K562 (cell line): ENCODE data around the gene CRB2. TPM values are rescaled to one million over a fixed set of nuclear protein-coding genes. Genes with fewer than 3 reads are reported as not detected.

Experiments used
- ATAC-seq: fragments of 200-7000 bp; cut with Tn5 transposase; 3 replicates; pipeline ENCODE4 v1.9.1; 2020; ENCODE audit warnings: moderate library complexity
- BruUV-seq: library from RNA; stranded (reverse); fragments of 400-500 nt; replicated peaks from 2 replicates; lab custom pipeline; 2021; lab: Mats Ljungman, UMichigan
- CTCF ChIA-PET: fragments of 300-600 bp; formaldehyde crosslinking; extraction: SDS; loops from one replicate; lab custom pipeline; 2021; ENCODE audit warnings: low intra/inter-chr PET ratio; lab: Yijun Ruan, JAX
- POLR2A ChIA-PET: fragments of 300-600, 350-650 bp; sonication (Branson Sonifier 250); formaldehyde crosslinking; extraction: SDS; loops from one replicate; lab custom pipeline; 2021; ENCODE audit warnings: antibody characterized with exemption, inconsistent platforms; lab: Yijun Ruan, JAX
- DNase-seq, 4 experiments: peaks; one replicate each; pipeline versions ENCODE4 v3.0.0 to v3.0.0-alpha.2; 2011 to 2018; ENCODE audit warnings: low spot score in 3 of 4, mixed read lengths in 3 of 4; ENCODE audit errors: extremely low read depth in 1 of 4
- FAIRE-seq: peaks from 2 replicates; lab custom pipeline; 2011; peaks lifted over from hg19 to GRCh38; lab: Jason Lieb, UNC
- H2AFZ ChIP-seq: 2 replicates; pipeline ENCODE4 v1.6.0; 2011; ENCODE audit warnings: low read depth, low read length, control low read depth, inconsistent platforms
- H3K27ac ChIP-seq: fragments of 200-600 bp; 3 replicates; pipeline ENCODE4 v1.8.0; 2011; ENCODE audit warnings: low read depth, mild to moderate bottlenecking, control low read depth, inconsistent platforms, low read length, moderate library complexity, mixed read lengths; ENCODE audit errors: extremely low read depth
- H3K27me3 ChIP-seq, 2 experiments: fragments of 300-600 bp in 1 of 2; 2 replicates in 1 of 2; 3 replicates in 1 of 2; pipeline versions ENCODE4 v1.6.0 to v1.8.0; 2011; ENCODE audit warnings: inconsistent platforms in 2 of 2, low read length in 2 of 2, mild to moderate bottlenecking in 1 of 2, mixed read lengths in 1 of 2, moderate library complexity in 1 of 2; ENCODE audit not compliant: control insufficient read depth in 2 of 2, insufficient read depth in 2 of 2
- H3K36me3 ChIP-seq: fragments of 300-600 bp; 3 replicates; pipeline ENCODE4 v1.8.0; 2011; ENCODE audit warnings: mild to moderate bottlenecking, low read length, inconsistent platforms; ENCODE audit not compliant: control insufficient read depth, insufficient read depth
- H3K4me1 ChIP-seq, 2 experiments: fragments of 200-600 bp in 1 of 2; replicated peaks in 1 of 2; 2 replicates in 1 of 2; 3 replicates in 1 of 2; pipeline versions ENCODE4 v1.5.1 to v1.8.0; 2011; ENCODE audit warnings: inconsistent platforms in 2 of 2, low read length in 2 of 2, mild to moderate bottlenecking in 1 of 2, mixed read lengths in 1 of 2, moderate library complexity in 1 of 2; ENCODE audit not compliant: control insufficient read depth in 2 of 2, insufficient read depth in 2 of 2
- H3K4me2 ChIP-seq: 2 replicates; pipeline ENCODE4 v1.6.1; 2011; ENCODE audit warnings: low read length, control low read depth, inconsistent platforms, mixed read lengths; ENCODE audit not compliant: insufficient read depth
- H3K4me3 ChIP-seq: fragments of 200-600 bp; sonication (generic), shearing (Covaris generic); 2 replicates; pipeline ENCODE4 v1.5.1; 2016; ENCODE audit warnings: control low read depth, inconsistent platforms
- H3K79me2 ChIP-seq: fragments of 200-600 bp; 3 replicates; pipeline ENCODE4 v1.8.0; 2011; ENCODE audit warnings: low read length, inconsistent platforms; ENCODE audit not compliant: control insufficient read depth, insufficient read depth
- H3K9ac ChIP-seq, 2 experiments: 2 replicates each; pipeline versions ENCODE4 v1.6.0 to v1.6.1; 2011; ENCODE audit warnings: low read depth in 2 of 2, low read length in 2 of 2, control low read depth in 1 of 2, inconsistent platforms in 1 of 2, mild to moderate bottlenecking in 1 of 2, mixed read lengths in 1 of 2; ENCODE audit not compliant: insufficient read depth in 1 of 2
- H3K9me1 ChIP-seq: one replicate; pipeline ENCODE4 v1.6.0; 2011; ENCODE audit warnings: inconsistent platforms, mild to moderate bottlenecking, low read length, moderate library complexity; ENCODE audit not compliant: control insufficient read depth, insufficient read depth
- H3K9me3 ChIP-seq: replicated peaks from 2 replicates; pipeline ENCODE4 v1.5.1; 2011; ENCODE audit warnings: low read depth, low read length, inconsistent platforms; ENCODE audit not compliant: control insufficient read depth, insufficient read depth
- H4K20me1 ChIP-seq: replicated peaks from 2 replicates; pipeline ENCODE4 v1.6.1; 2011; ENCODE audit warnings: low read length, inconsistent platforms, mixed read lengths; ENCODE audit not compliant: control insufficient read depth, insufficient read depth
- BHLHE40 ChIP-seq: IDR thresholded peaks from 2 replicates; pipeline ENCODE4 v1.6.1; 2011; ENCODE audit warnings: low read length, improper control_type of control experiment
- FOSL1 ChIP-seq: fragments of 200-800 bp; sonication (Bioruptor generic); conservative IDR thresholded peaks from 2 replicates; pipeline ENCODE4 v1.6.1; 2016; ENCODE audit warnings: missing genetic modification characterization, missing compliant biosample characterization
- JUND ChIP-seq, 2 experiments: IDR thresholded peaks; 2 replicates in 1 of 2; 3 replicates in 1 of 2; pipeline ENCODE4 v1.6.1; 2011; ENCODE audit warnings: borderline replicate concordance in 2 of 2, low read depth in 2 of 2, low read length in 2 of 2, improper control_type of control experiment in 1 of 2, missing biosample characterization in 1 of 2, missing genetic modification characterization in 1 of 2, missing genetic modification reagents in 1 of 2
- SIRT6 ChIP-seq: IDR thresholded peaks from one replicate; pipeline ENCODE4 v1.6.1; 2012; ENCODE audit warnings: low read depth, mild to moderate bottlenecking, control low read depth, inconsistent platforms, low read length, moderate library complexity
- SMARCE1 ChIP-seq: fragments of 450-650 bp; IDR thresholded peaks from 2 replicates; pipeline ENCODE4 v1.7.1; 2016; ENCODE audit warnings: mild to moderate bottlenecking
- XRCC4 ChIP-seq: IDR thresholded peaks from one replicate; pipeline ENCODE4 v1.6.1; 2011; ENCODE audit not compliant: insufficient read depth, insufficient read length; ENCODE audit errors: extremely low read depth
- WGBS: fragments of 100-300 bp; shearing (Covaris generic); methylation state at CpG from one replicate; pipeline ENCODE4 v1.1.6; 2016; ENCODE audit warnings: low coverage, mixed read lengths; ENCODE audit not compliant: insufficient coverage; ENCODE audit errors: missing lambda C conversion rate; 5-methylcytosine and 5-hydroxymethylcytosine counted together
- in situ Hi-C: fragments of 300-500 bp; cut with MboI; formaldehyde crosslinking; loops from 4 replicates; pipeline ENCODE4 v1.15.0; 2018; ENCODE audit warnings: inconsistent platforms, mixed read lengths
- intact Hi-C: fragments of 100-400 bp; cut with micrococcal nuclease; formaldehyde crosslinking; loops from 2 replicates; pipeline ENCODE4 v1.14.2; 2022
- polyA plus RNA-seq, 8 experiments: library from polyadenylated mRNA; depleted of rRNA in 4 of 8; stranded (reverse) in 5 of 8; unstranded in 3 of 8; fragments of >200 nt; fragmentation: Nextera tagmentation in 2 of 8; fragmentation: Illumina TruSeq in 1 of 8; extraction: Ambion mirVana in 2 of 8; extraction: Trizol in 1 of 8; gene quantifications; 2 replicates each; pipeline versions ENCODE4 v1.2.1 to v1.2.3, GENCODE V29; 2011 to 2014; ENCODE audit warnings: inconsistent platforms in 1 of 8, missing spikeins in 1 of 8
- total RNA-seq, 7 experiments: library from RNA; depleted of rRNA in 6 of 7; stranded (reverse); fragments of >200 nt in 6 of 7; fragmentation: Illumina TruSeq in 2 of 7; extraction: Trizol in 2 of 7; gene quantifications; 2 replicates each; pipeline versions ENCODE4 v1.2.1 to v1.2.3, GENCODE V29; 2011 to 2021; ENCODE audit warnings: low replicate concordance in 1 of 7
- TF ChIP-seq, protein P1 (sequence below): fragments of 450-650 bp; conservative IDR thresholded peaks from 2 replicates; pipeline ENCODE4 v1.6.1; 2016; ENCODE audit warnings: missing genetic modification characterization, low read depth, mild to moderate bottlenecking, control low read depth, missing compliant biosample characterization
- TF ChIP-seq, protein P2 (sequence below), 2 experiments: fragments of 450-650 bp in 1 of 2; sonication (generic) in 1 of 2; formaldehyde crosslinking in 1 of 2; IDR thresholded peaks in 1 of 2; conservative IDR thresholded peaks in 1 of 2; 2 replicates each; pipeline versions ENCODE4 v1.6.1 to v1.8.1; 2016 to 2023; ENCODE audit warnings: mild to moderate bottlenecking in 2 of 2, moderate library complexity in 2 of 2, inconsistent platforms in 1 of 2, missing genetic modification reagents in 1 of 2

The CRB2 gene
- total and polyA plus RNA-seq, 9 of the 15 experiments (the other 6 are each of a cell fraction or from before 2014, with no cell fraction given): 0.13 to 1.2 (median 0.25) TPM; not detected in 2

DNA sequence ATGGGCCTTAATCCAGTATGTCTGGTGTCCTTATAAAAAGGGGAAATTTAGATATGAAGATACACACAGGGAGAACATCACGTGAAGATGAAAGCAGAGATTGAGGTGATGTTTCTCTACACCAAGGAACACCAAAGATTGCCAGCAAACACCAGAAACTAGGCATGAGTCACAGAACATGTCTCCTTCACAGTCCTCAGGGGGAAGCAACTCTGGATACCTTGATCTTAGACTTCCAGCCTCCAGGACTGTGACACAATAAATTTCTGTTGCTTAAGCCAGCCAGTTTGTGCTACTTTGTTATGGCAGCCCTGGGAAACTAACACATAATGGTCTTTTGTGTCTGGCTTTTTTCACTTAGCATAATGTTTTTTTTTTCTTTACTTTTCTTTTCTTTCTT, 46.4 kb upstream of the CRB2 start:
- Histone ChIP-seq H2AFZ (peak overlapping the region; percentile 34), H3K4me3 (no peak overlapping the region), H3K27ac (no peak overlapping the region), H3K9me1 (no peaks in the 10 kb centered on the region), H3K9me3 (no peaks in the 10 kb centered on the region), H3K36me3 (no peaks in the 10 kb centered on the region), H4K20me1 (no peaks in the 10 kb centered on the region), H3K9ac (no peak overlapping the region)
- BruUV-seq: no TSS peak
- CTCF ChIA-PET: no interaction called here
- 50% methylated on average over 1 of the region's 1 CpG for WGBS
- no peak for FAIRE-seq
- intact Hi-C loops: no loop called here
- TF ChIP-seq, protein P1, sequence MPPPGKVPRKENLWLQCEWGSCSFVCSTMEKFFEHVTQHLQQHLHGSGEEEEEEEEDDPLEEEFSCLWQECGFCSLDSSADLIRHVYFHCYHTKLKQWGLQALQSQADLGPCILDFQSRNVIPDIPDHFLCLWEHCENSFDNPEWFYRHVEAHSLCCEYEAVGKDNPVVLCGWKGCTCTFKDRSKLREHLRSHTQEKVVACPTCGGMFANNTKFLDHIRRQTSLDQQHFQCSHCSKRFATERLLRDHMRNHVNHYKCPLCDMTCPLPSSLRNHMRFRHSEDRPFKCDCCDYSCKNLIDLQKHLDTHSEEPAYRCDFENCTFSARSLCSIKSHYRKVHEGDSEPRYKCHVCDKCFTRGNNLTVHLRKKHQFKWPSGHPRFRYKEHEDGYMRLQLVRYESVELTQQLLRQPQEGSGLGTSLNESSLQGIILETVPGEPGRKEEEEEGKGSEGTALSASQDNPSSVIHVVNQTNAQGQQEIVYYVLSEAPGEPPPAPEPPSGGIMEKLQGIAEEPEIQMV: 0 out of 2 replicates have a peak, but pooled peaks have one; percentile 43
- TF ChIP-seq, protein P2, sequence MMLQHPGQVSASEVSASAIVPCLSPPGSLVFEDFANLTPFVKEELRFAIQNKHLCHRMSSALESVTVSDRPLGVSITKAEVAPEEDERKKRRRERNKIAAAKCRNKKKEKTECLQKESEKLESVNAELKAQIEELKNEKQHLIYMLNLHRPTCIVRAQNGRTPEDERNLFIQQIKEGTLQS (IDR thresholded peaks at IDR 0.05): peak; percentile 22; the same call in 1 of the 2 replicates
- TF ChIP-seq, protein P2 (CRISPR knock-in tag; conservative IDR thresholded peaks at IDR 0.05): no peak
- TF ChIP-seq JUND (IDR thresholded peaks at IDR 0.05; ENCODE audit: borderline replicate concordance, low read depth, low read length): no peak
- 0 out of 3 replicates have a peak, but pooled peaks have one; percentile 26 for TF ChIP-seq JUND (tag; IDR thresholded peaks at IDR 0.05; ENCODE audit: borderline replicate concordance, low read depth, low read length)
- peak; percentile 34; the same call in 1 of the 2 replicates for TF ChIP-seq BHLHE40
- peak; percentile 11; the same call in 1 of the 2 replicates for TF ChIP-seq SMARCE1
- TF ChIP-seq FOSL1: peak; percentile 43; the same call in 1 of the 2 replicates
- no peak for TF ChIP-seq XRCC4
- no peak for TF ChIP-seq SIRT6
- TF ChIP-seq, all 486 proteins: peak for 6
- H3K4me2 ChIP-seq: no peak overlapping the region
- ATAC-seq: no peak
- peak in 1 of 4 experiments; percentile 4 for DNase-seq
- no peaks in the 10 kb centered on the region; a peak in 1 of 5 replicates for H3K27me3 ChIP-seq
- POLR2A ChIA-PET: no interaction called here
- in situ Hi-C loops: no loop called here
- H3K4me1 ChIP-seq: peaks cover 31 to 46% of the 10 kb centered on the region in 2 experiments
- H3K79me2 ChIP-seq: no peaks in the 10 kb centered on the region; the same call in 2 of the 3 replicates
